ENCODE data around the gene DNAH17. TPM values are rescaled to one million over a fixed set of nuclear protein-coding genes. Genes with fewer than 3 reads are reported as not detected.

The DNAH17 gene
- total RNA-seq, 1 experiment from 2014 or later = not detected

DNA sequence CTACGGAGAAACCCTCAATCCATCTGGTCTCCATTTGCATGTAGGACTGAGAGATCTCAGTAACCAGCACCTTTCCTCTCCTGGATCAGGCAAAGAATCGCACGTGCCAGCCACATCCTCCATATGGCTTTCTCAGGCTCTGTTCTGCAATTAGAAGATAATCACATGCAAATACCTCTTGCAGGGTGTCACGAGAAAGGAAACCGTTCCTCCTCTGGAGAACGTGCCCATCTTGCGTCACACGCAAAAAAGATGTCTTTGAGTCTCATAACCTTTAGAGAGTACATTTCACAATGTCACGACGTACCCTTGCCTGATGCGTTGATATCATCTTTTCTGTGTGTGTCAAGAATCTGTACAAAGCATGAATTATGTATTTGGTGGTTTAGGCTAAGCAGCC is 36.2 kb upstream of the DNAH17 start:
- no peaks in the 10 kb centered on the region for H3K36me3 ChIP-seq
- peaks cover 7% of the 10 kb centered on the region; the same call in 1 of the 2 replicates for H3K4me1 ChIP-seq (replicated peaks)
- H3K4me3 ChIP-seq = no peak overlapping the region
- H3K27me3 ChIP-seq (replicated peaks) = no peaks in the 10 kb centered on the region; the same call in 1 of the 2 replicates
- H3K27ac ChIP-seq = no peak overlapping the region
- no peak for DNase-seq (ENCODE audit: low read depth in 1 of 2, low spot score in 2 of 2)
- no peaks in the 10 kb centered on the region; the same call in 1 of the 2 replicates for H3K9me3 ChIP-seq (replicated peaks)

DNA sequence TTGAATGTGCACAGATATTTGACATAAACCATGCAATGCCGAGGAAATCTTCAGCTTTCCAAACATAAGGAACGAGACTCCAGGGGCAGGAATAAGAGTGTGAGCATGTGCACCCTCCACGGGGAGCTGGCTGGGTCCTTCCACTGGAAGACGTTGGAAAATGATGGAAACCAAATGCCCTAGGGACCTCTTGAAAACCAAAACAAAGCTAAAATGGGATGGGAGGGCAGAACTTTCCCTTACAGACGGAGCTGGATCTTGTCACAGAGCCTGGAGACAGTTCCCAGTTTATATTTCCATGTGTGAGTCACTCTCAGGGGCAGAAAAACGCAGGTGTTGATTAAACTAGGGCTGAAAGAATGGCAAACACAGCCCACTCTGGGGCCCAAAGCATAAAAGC is 34.4 kb upstream of the DNAH17 start:
- H3K27me3 ChIP-seq (replicated peaks) = no peaks in the 10 kb centered on the region; the same call in 1 of the 2 replicates
- H3K4me1 ChIP-seq (replicated peaks) = peaks cover 7% of the 10 kb centered on the region; the same call in 1 of the 2 replicates
- peak in 1 of 2 experiments; percentile 19 for DNase-seq (ENCODE audit: low read depth in 1 of 2, low spot score in 2 of 2)
- no peaks in the 10 kb centered on the region; the same call in 1 of the 2 replicates for H3K9me3 ChIP-seq (replicated peaks)
- H3K36me3 ChIP-seq = no peaks in the 10 kb centered on the region
- H3K27ac ChIP-seq = no peak overlapping the region
- H3K4me3 ChIP-seq = no peak overlapping the region

- no peak overlapping the region for H3K27ac ChIP-seq
- H3K9me3 ChIP-seq (replicated peaks) = no peaks in the 10 kb centered on the region; the same call in 1 of the 2 replicates
- peaks cover 7% of the 10 kb centered on the region; the same call in 1 of the 2 replicates for H3K4me1 ChIP-seq (replicated peaks)
- H3K27me3 ChIP-seq (replicated peaks) = no peaks in the 10 kb centered on the region; the same call in 1 of the 2 replicates
- H3K4me3 ChIP-seq = no peak overlapping the region
- DNase-seq (ENCODE audit: low read depth in 1 of 2, low spot score in 2 of 2) = no peak
- H3K36me3 ChIP-seq = no peaks in the 10 kb centered on the region
Measured at GRCh38 chr17:78610951-78611511, 33.8 kb upstream of the DNAH17 start.

GRCh38 chr17:78609191-78609641 is 32.0 kb upstream of the DNAH17 start:
- Histone ChIP-seq H3K4me1 (replicated peaks) (peaks cover 7% of the 10 kb centered on the region; the same call in 1 of the 2 replicates), H3K36me3 (no peaks in the 10 kb centered on the region), H3K27ac (no peak overlapping the region), H3K4me3 (no peak overlapping the region), H3K27me3 (replicated peaks) (no peaks in the 10 kb centered on the region; the same call in 1 of the 2 replicates), H3K9me3 (replicated peaks) (no peaks in the 10 kb centered on the region; the same call in 1 of the 2 replicates)
- DNase-seq (ENCODE audit: low read depth in 1 of 2, low spot score in 2 of 2) = no peak

DNA sequence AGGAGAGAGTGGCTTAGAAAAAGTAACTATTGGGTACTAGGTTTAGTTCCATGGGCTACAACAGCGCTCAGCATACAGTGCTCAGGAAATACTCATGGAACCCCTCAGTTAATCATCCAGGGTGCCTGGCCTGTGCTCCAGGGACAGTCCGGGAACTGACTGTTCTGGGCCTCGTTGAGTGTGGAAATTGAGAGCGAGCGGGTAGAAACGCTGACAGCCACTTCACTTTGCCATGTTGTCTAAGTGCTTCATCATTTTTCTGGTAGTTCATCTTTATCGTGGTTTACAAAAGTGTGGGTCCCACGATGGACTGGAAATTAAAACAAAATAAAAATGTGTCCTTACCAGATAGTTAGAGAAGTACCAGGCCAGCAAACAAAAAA is 31.6 kb upstream of the DNAH17 start:
- H3K9me3 ChIP-seq (replicated peaks) = no peaks in the 10 kb centered on the region; the same call in 1 of the 2 replicates
- DNase-seq (ENCODE audit: low read depth in 1 of 2, low spot score in 2 of 2) = no peak
- H3K36me3 ChIP-seq = no peaks in the 10 kb centered on the region
- H3K27me3 ChIP-seq (replicated peaks) = no peaks in the 10 kb centered on the region; the same call in 1 of the 2 replicates
- peaks cover 7% of the 10 kb centered on the region; the same call in 1 of the 2 replicates for H3K4me1 ChIP-seq (replicated peaks)
- H3K27ac ChIP-seq = no peak overlapping the region
- H3K4me3 ChIP-seq = no peak overlapping the region

DNA sequence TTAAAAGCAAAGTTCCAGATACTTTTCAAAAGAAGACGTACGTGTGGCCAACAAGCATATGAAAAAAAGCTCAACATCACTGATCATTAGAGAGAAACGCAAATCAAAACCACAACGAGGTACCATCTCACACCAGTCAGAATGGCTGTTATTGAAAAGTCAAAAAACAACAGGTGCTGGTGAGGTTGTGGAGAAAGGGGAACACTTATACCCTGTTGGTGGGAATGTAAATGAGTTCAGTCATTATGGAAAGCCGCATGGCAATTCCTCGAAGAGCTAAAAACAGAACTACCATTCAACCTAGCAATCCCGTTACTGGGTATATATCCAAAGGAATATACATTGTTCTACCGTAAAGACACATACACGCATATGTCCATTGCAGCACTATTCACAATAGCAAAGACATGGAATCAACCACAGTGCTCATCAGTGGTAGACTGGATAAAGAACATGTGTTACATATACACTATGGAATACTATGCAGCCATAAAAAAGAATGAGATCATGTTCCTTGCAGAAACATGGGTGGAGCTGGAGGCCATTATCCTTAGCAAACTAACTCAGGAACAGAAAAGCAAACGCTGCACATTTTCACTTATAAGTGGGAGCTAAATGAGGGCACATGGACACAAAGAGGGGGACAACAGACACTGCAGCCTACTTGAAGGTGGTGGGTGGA is 31.1 kb upstream of the DNAH17 start:
- DNase-seq (ENCODE audit: low read depth in 1 of 2, low spot score in 2 of 2) = no peak
- no peaks in the 10 kb centered on the region; the same call in 1 of the 2 replicates for H3K27me3 ChIP-seq (replicated peaks)
- no peak overlapping the region for H3K27ac ChIP-seq
- no peaks in the 10 kb centered on the region; the same call in 1 of the 2 replicates for H3K9me3 ChIP-seq (replicated peaks)
- H3K36me3 ChIP-seq = no peaks in the 10 kb centered on the region
- peaks cover 7% of the 10 kb centered on the region; the same call in 1 of the 2 replicates for H3K4me1 ChIP-seq (replicated peaks)
- H3K4me3 ChIP-seq = no peak overlapping the region

- no peaks in the 10 kb centered on the region for H3K36me3 ChIP-seq
- H3K27ac ChIP-seq = no peak overlapping the region
- DNase-seq (ENCODE audit: low read depth in 1 of 2, low spot score in 2 of 2) = no peak
- peaks cover 7% of the 10 kb centered on the region; the same call in 1 of the 2 replicates for H3K4me1 ChIP-seq (replicated peaks)
- H3K4me3 ChIP-seq = no peak overlapping the region
- no peaks in the 10 kb centered on the region; the same call in 1 of the 2 replicates for H3K27me3 ChIP-seq (replicated peaks)
- H3K9me3 ChIP-seq (replicated peaks) = no peaks in the 10 kb centered on the region; the same call in 1 of the 2 replicates
Measured at GRCh38 chr17:78607038-78607437, 29.8 kb upstream of the DNAH17 start.

GRCh38 chr17:78605886-78606285 is 28.7 kb upstream of the DNAH17 start:
- Histone ChIP-seq H3K4me3 (no peak overlapping the region), H3K27me3 (replicated peaks) (no peaks in the 10 kb centered on the region; the same call in 1 of the 2 replicates), H3K27ac (no peak overlapping the region), H3K36me3 (no peaks in the 10 kb centered on the region), H3K9me3 (replicated peaks) (no peaks in the 10 kb centered on the region; the same call in 1 of the 2 replicates), H3K4me1 (replicated peaks) (no peaks in the 10 kb centered on the region)
- DNase-seq (ENCODE audit: low read depth in 1 of 2, low spot score in 2 of 2) = no peak

GRCh38 chr17:78605429-78605828 is 28.2 kb upstream of the DNAH17 start:
- Histone ChIP-seq H3K27ac (no peak overlapping the region), H3K4me3 (no peak overlapping the region), H3K36me3 (no peaks in the 10 kb centered on the region), H3K9me3 (replicated peaks) (no peaks in the 10 kb centered on the region; the same call in 1 of the 2 replicates), H3K4me1 (replicated peaks) (peaks cover 3% of the 10 kb centered on the region), H3K27me3 (replicated peaks) (no peaks in the 10 kb centered on the region; the same call in 1 of the 2 replicates)
- DNase-seq (ENCODE audit: low read depth in 1 of 2, low spot score in 2 of 2) = no peak

GRCh38 chr17:78602246-78602645 is 25.1 kb upstream of the DNAH17 start:
- Histone ChIP-seq H3K4me1 (replicated peaks) (peaks cover 10% of the 10 kb centered on the region), H3K9me3 (replicated peaks) (no peaks in the 10 kb centered on the region), H3K27ac (no peak overlapping the region), H3K36me3 (no peaks in the 10 kb centered on the region), H3K4me3 (no peak overlapping the region), H3K27me3 (replicated peaks) (no peaks in the 10 kb centered on the region)
- DNase-seq (ENCODE audit: low read depth in 1 of 2, low spot score in 2 of 2) = no peak

- Histone ChIP-seq H3K27me3 (replicated peaks) (no peaks in the 10 kb centered on the region), H3K36me3 (no peaks in the 10 kb centered on the region), H3K9me3 (replicated peaks) (no peaks in the 10 kb centered on the region), H3K27ac (no peak overlapping the region), H3K4me1 (replicated peaks) (peaks cover 10% of the 10 kb centered on the region), H3K4me3 (no peak overlapping the region)
- DNase-seq (ENCODE audit: low read depth in 1 of 2, low spot score in 2 of 2) = no peak
Measured at GRCh38 chr17:78601577-78602190, 24.5 kb upstream of the DNAH17 start.

DNA sequence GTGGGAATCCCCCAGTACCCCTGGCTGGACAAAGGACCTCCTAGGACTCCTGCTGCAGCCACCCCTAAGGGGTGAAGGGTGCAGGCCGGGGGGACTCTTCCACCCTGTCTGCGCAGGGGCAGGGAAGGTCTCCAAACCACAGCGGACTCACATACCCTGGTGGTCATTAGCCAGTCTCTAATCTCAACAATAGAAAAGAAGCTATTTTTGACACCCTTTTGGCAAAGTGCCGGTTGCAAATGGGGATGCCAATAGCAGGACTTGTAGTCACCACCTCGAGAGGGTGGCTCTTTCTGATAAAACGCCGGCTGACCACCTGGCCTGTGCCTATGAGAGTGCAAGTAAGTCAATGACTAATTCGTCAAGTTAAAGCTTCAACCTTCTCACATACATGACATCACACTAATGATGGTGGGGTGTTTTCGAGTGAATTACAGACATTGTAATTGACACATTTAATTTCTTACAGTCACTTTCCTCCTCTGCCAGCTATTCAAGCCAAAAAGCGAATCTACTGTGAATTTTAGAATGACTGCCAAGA is 23.1 kb upstream of the DNAH17 start:
- H3K27me3 ChIP-seq (replicated peaks) = no peaks in the 10 kb centered on the region
- no peak overlapping the region for H3K4me3 ChIP-seq
- H3K4me1 ChIP-seq (replicated peaks) = peaks cover 10% of the 10 kb centered on the region
- no peaks in the 10 kb centered on the region for H3K36me3 ChIP-seq
- no peak overlapping the region for H3K27ac ChIP-seq
- no peaks in the 10 kb centered on the region for H3K9me3 ChIP-seq (replicated peaks)
- peak; percentile 48 to 75 for DNase-seq (ENCODE audit: low read depth in 1 of 2, low spot score in 2 of 2)

DNA sequence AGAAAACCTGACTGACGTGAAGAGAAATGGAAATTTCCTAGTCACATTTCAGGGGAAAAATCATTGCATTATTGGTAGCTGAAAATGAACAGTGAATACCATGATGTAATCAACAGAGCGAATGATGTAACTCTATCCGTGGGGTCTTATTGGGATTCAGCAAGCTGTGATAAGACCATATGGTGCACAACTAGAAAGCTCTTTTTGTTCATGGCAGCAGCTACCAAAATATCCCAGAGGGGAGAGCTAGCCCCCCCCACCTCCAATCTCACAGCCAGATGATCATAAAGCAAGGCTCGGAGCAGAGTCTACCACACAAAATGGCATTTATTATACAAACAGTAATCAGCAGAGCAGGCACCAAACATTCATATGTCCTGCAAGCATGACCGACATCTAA is 22.2 kb upstream of the DNAH17 start:
- Histone ChIP-seq H3K36me3 (no peaks in the 10 kb centered on the region), H3K9me3 (replicated peaks) (no peaks in the 10 kb centered on the region), H3K27ac (no peak overlapping the region), H3K4me3 (no peak overlapping the region), H3K4me1 (replicated peaks) (peaks cover 10% of the 10 kb centered on the region), H3K27me3 (replicated peaks) (no peaks in the 10 kb centered on the region)
- DNase-seq (ENCODE audit: low read depth in 1 of 2, low spot score in 2 of 2) = no peak
